Stomach (tissue), 9 donors: Measurements from ENCODE around the gene ITGB7. TPM values are rescaled to one million over a fixed set of nuclear protein-coding genes. Genes with fewer than 3 reads are reported as not detected.

ENCODE experiments used
- DNase-seq, 2 donors: peaks; one replicate each; pipeline versions ENCODE4 v3.0.0 to v3.0.0-alpha.2; 2013 to 2019
- H3K27ac ChIP-seq, 5 donors: fragments of 200-600 bp in 4 of 5; sonication (generic) in 4 of 5; one replicate each; pipeline ENCODE4 v1.5.1; 2013 to 2019; ENCODE audit warnings: mild to moderate bottlenecking in 1 of 5, moderate library complexity in 1 of 5
- H3K27me3 ChIP-seq, 3 donors: fragments of 200-600 bp; sonication (generic); one replicate each; pipeline ENCODE4 v1.5.1; 2017 to 2019; ENCODE audit warnings: mixed run types in 1 of 3
- H3K36me3 ChIP-seq, 4 donors: fragments of 200-600 bp; sonication (generic); 1 replicate in 3 of 4; 2 replicates in 1 of 4; pipeline ENCODE4 v1.5.1; 2016 to 2019
- H3K4me1 ChIP-seq, 4 donors: fragments of 200-600 bp; sonication (generic); one replicate each; pipeline ENCODE4 v1.5.1; 2016 to 2019
- H3K4me3 ChIP-seq, 4 donors: fragments of 200-600 bp; sonication (generic) in 3 of 4; one replicate each; pipeline ENCODE4 v1.5.1; 2016 to 2019; ENCODE audit warnings: mild to moderate bottlenecking in 1 of 4
- H3K9me3 ChIP-seq, 4 donors: fragments of 200-600 bp; sonication (generic); one replicate each; pipeline ENCODE4 v1.5.1; 2016 to 2019
- CTCF ChIP-seq, 7 experiments: fragments of 450-650 bp in 4 of 7; fragments of 200-600 bp in 3 of 7; sonication (generic) in 3 of 7; IDR thresholded peaks; one replicate each; pipeline ENCODE4 v1.5.1; 2016 to 2019; ENCODE audit warnings: antibody characterized with exemption in 7 of 7, control low read depth in 2 of 7, mild to moderate bottlenecking in 1 of 7
- EP300 ChIP-seq: sonication (generic); formaldehyde crosslinking; IDR thresholded peaks from one replicate; pipeline ENCODE4 v1.6.1; 2017; ENCODE audit warnings: antibody characterized with exemption
- POLR2A ChIP-seq, 4 donors: fragments of 450-650 bp; IDR thresholded peaks; one replicate each; pipeline ENCODE4 v1.6.1; 2016; ENCODE audit warnings: antibody characterized with exemption in 4 of 4, control low read depth in 2 of 4, mild to moderate bottlenecking in 1 of 4, moderate library complexity in 1 of 4
- POLR2AphosphoS5 ChIP-seq, 3 donors: sonication (generic); formaldehyde crosslinking; IDR thresholded peaks; one replicate each; pipeline ENCODE4 v1.6.1; 2016; ENCODE audit warnings: antibody characterized with exemption in 3 of 3
- WGBS, 5 donors: extraction: QIAGEN DNeasy Blood & Tissue Kit in 3 of 5; methylation state at CpG; one replicate each; pipeline versions ENCODE4 v1.1.5 to v1.1.7; 2013 to 2018; 5-methylcytosine and 5-hydroxymethylcytosine counted together
- intact Hi-C: fragments of 100-400 bp; cut with DNase I; formaldehyde crosslinking; loops from one replicate; pipeline ENCODE4 v1.15.1; 2023; ENCODE audit warnings: low total_unique reads
- polyA plus RNA-seq, 3 donors: library from polyadenylated mRNA; stranded (reverse); fragments of 200-250 nt; gene quantifications; one replicate each; pipeline ENCODE4 v1.2.3, GENCODE V29; 2013
- small RNA-seq, 4 donors: library from RNA; depleted of rRNA; stranded (forward); fragments of <200 nt; gene quantifications; one replicate each; pipeline ENCODE3, GENCODE V24; 2016
- total RNA-seq, 5 donors: library from RNA; depleted of rRNA; stranded (reverse); fragments of >200 nt; gene quantifications; one replicate each; pipeline versions ENCODE4 v1.1.0 to v1.2.3, GENCODE V29; 2014 to 2016
- donor health status: healthy with polysubstance abuse.
- donor health status: Bipolar disorder and iron deficiency.
- donor health status: healthy.

The ITGB7 gene
- total and polyA plus RNA-seq, 8 donors: 0.56 to 29.5 (median 4.2) TPM; not detected in 2

GRCh38 chr12:53147181-53147580 is 59.9 kb downstream of the ITGB7 start:
- no peak overlapping the region for H3K4me3 ChIP-seq
- intact Hi-C loops: no loop called here
- no peak for DNase-seq
- TF ChIP-seq POLR2AphosphoS5 (IDR thresholded peaks at IDR 0.05) (no peak), CTCF (IDR thresholded peaks at IDR 0.05) (no peak), POLR2A (IDR thresholded peaks at IDR 0.05) (no peak), EP300 (no peak)
- H3K9me3 ChIP-seq: no peaks in the 10 kb centered on the region
- 86 to 96% (median 91%) methylated on average over 5 of the region's 5 CpGs for WGBS, 5 donors
- H3K36me3 ChIP-seq: no peaks in the 10 kb centered on the region
- H3K4me1 ChIP-seq: no peaks in the 10 kb centered on the region
- no peak overlapping the region for H3K27ac ChIP-seq
- H3K27me3 ChIP-seq: no peaks in the 10 kb centered on the region

- Histone ChIP-seq H3K4me3 (no peak overlapping the region), H3K27ac (no peak overlapping the region), H3K36me3 (no peaks in the 10 kb centered on the region), H3K9me3 (no peaks in the 10 kb centered on the region), H3K27me3 (no peaks in the 10 kb centered on the region), H3K4me1 (no peaks in the 10 kb centered on the region)
- intact Hi-C loops: no loop called here
- no peak for DNase-seq
- no peak for TF ChIP-seq CTCF (IDR thresholded peaks at IDR 0.05)
- TF ChIP-seq POLR2AphosphoS5 (IDR thresholded peaks at IDR 0.05): no peak
- TF ChIP-seq EP300: no peak
- no peak for TF ChIP-seq POLR2A (IDR thresholded peaks at IDR 0.05)
- WGBS, 5 donors: 86 to 93% (median 89%) methylated on average over 5 of the region's 5 CpGs
These were observed 61.4 kb downstream of the ITGB7 start for GRCh38 chr12:53145383-53146260.

DNA sequence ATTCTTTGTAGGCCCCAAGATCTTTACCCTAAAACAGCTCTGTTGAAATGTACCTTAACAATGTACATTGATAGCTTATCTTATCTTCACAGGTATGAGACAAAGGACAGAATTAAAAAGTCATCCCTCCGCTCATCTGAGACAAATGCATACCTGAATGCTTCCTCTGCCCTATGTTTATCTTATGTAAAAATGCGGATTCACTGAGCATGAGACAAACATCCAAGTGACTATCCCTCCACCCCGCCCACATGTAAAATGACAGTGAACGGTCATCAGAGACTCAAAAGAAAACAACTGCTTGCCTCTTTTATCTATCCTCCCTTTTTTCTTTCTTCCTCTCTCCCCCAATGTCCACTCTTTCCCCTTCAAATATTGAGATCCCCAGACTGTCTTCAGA is 63.7 kb downstream of the ITGB7 start:
- no peak for DNase-seq
- no peaks in the 10 kb centered on the region for H3K36me3 ChIP-seq
- H3K27ac ChIP-seq: no peak overlapping the region
- no peaks in the 10 kb centered on the region for H3K9me3 ChIP-seq
- H3K27me3 ChIP-seq: no peaks in the 10 kb centered on the region
- intact Hi-C loops: no loop called here
- no peaks in the 10 kb centered on the region for H3K4me1 ChIP-seq
- no peak overlapping the region for H3K4me3 ChIP-seq
- 64 to 80% (median 74%) methylated on average over 4 of the region's 4 CpGs for WGBS, 5 donors
- TF ChIP-seq EP300: no peak
- TF ChIP-seq CTCF (IDR thresholded peaks at IDR 0.05): no peak
- no peak for TF ChIP-seq POLR2A (IDR thresholded peaks at IDR 0.05)
- no peak for TF ChIP-seq POLR2AphosphoS5 (IDR thresholded peaks at IDR 0.05)

Small RNA genes within 50 kb of the gene (small RNA-seq; reads per million reads assigned to genes)
- gene HIGD1AP1: 0 reads per million in 4 donors

Other genes starting within 250 kb of the ITGB7 start
- gene EIF4B, start 200.8 kb downstream of the ITGB7 start, total RNA-seq: 100 to 1,000 TPM; 319 to 833 (median 400) TPM
- gene EIF4B, start 200.8 kb downstream of the ITGB7 start, polyA plus RNA-seq: 100 to 1,000 TPM; 101 to 262 (median 179) TPM
- 100 to 1,000 TPM in 2 of 5 donors, 10 to 100 TPM in 3; 38.5 to 164 (median 44.2) TPM for gene TNS2, start 157.2 kb downstream of the ITGB7 start, total RNA-seq
- gene TNS2, start 157.2 kb downstream of the ITGB7 start, polyA plus RNA-seq: 100 to 1,000 TPM in 1 of 3 donors, 10 to 100 TPM in 2; 71.0 to 104 (median 76.5) TPM
- gene SPRYD3, start 127.9 kb downstream of the ITGB7 start, total RNA-seq: 10 to 100 TPM; 17.8 to 99.8 (median 50.9) TPM
- 10 to 100 TPM; 26.3 to 30.5 (median 29.8) TPM for gene SPRYD3, start 127.9 kb downstream of the ITGB7 start, polyA plus RNA-seq
- gene IGFBP6, start 109.6 kb downstream of the ITGB7 start, total RNA-seq: 100 to 1,000 TPM in 2 of 5 donors, 10 to 100 TPM in 3; 22.6 to 388 (median 95.1) TPM
- gene IGFBP6, start 109.6 kb downstream of the ITGB7 start, polyA plus RNA-seq: 100 to 1,000 TPM in 1 of 3 donors, 10 to 100 TPM in 2; 30.6 to 124 (median 54.7) TPM
- gene SOAT2, start 103.8 kb downstream of the ITGB7 start, total RNA-seq: under 1 TPM in 1 of 5 donors, not detected in 4; 0.92 TPM
- gene SOAT2, start 103.8 kb downstream of the ITGB7 start, polyA plus RNA-seq: under 1 TPM in 1 of 3 donors, not detected in 2; 0.28 TPM
- 10 to 100 TPM in 3 of 5 donors, 1 to 10 TPM in 2; 4.1 to 37.5 (median 10.3) TPM for gene ZNF740, start 26.5 kb downstream of the ITGB7 start, total RNA-seq
- 1 to 10 TPM; 4.0 to 4.9 (median 4.1) TPM for gene ZNF740, start 26.5 kb downstream of the ITGB7 start, polyA plus RNA-seq
- 100 to 1,000 TPM in 2 of 5 donors, 10 to 100 TPM in 3; 30.3 to 334 (median 38.9) TPM for gene CSAD, start 26.3 kb downstream of the ITGB7 start, total RNA-seq
- 10 to 100 TPM in 1 of 3 donors, 1 to 10 TPM in 2; 4.6 to 52.6 (median 5.7) TPM for gene CSAD, start 26.3 kb downstream of the ITGB7 start, polyA plus RNA-seq
- 10 to 100 TPM in 2 of 5 donors, 1 to 10 TPM in 3; 2.0 to 26.5 (median 9.5) TPM for gene RARG, start 25.0 kb upstream of the ITGB7 start, total RNA-seq
- 10 to 100 TPM in 1 of 3 donors, 1 to 10 TPM in 2; 4.9 to 37.7 (median 9.6) TPM for gene RARG, start 25.0 kb upstream of the ITGB7 start, polyA plus RNA-seq
- gene ESPL1, start 61.0 kb upstream of the ITGB7 start, total RNA-seq: 10 to 100 TPM in 1 of 5 donors, 1 to 10 TPM in 4; 3.3 to 43.2 (median 6.6) TPM
- gene ESPL1, start 61.0 kb upstream of the ITGB7 start, polyA plus RNA-seq: 10 to 100 TPM in 1 of 3 donors, under 1 TPM in 2; 0.15 to 13.1 (median 0.75) TPM
- gene PFDN5, start 88.3 kb upstream of the ITGB7 start, total RNA-seq: 100 to 1,000 TPM; 207 to 623 (median 288) TPM
- 1,000 to 10,000 TPM; 1,294 to 1,886 (median 1,325) TPM for gene PFDN5, start 88.3 kb upstream of the ITGB7 start, polyA plus RNA-seq
- 10 to 100 TPM; 16.0 to 33.9 (median 29.0) TPM for gene MYG1, start 92.4 kb upstream of the ITGB7 start, total RNA-seq
- 100 to 1,000 TPM in 1 of 3 donors, 10 to 100 TPM in 2; 89.5 to 120 (median 98.5) TPM for gene MYG1, start 92.4 kb upstream of the ITGB7 start, polyA plus RNA-seq
- 10 to 100 TPM; 22.6 to 59.4 (median 43.3) TPM for gene AAAS, start 114.4 kb upstream of the ITGB7 start, total RNA-seq
- gene AAAS, start 114.4 kb upstream of the ITGB7 start, polyA plus RNA-seq: 10 to 100 TPM; 19.7 to 49.7 (median 19.7) TPM
- gene SP7, start 129.1 kb upstream of the ITGB7 start, total RNA-seq: not detected
- gene SP7, start 129.1 kb upstream of the ITGB7 start, polyA plus RNA-seq: not detected
- gene SP1, start 172.9 kb upstream of the ITGB7 start, total RNA-seq: 100 to 1,000 TPM in 1 of 5 donors, 10 to 100 TPM in 4; 13.3 to 142 (median 36.8) TPM
- gene SP1, start 172.9 kb upstream of the ITGB7 start, polyA plus RNA-seq: 10 to 100 TPM; 10.2 to 16.2 (median 12.2) TPM
- gene AMHR2, start 216.6 kb upstream of the ITGB7 start, total RNA-seq: not detected
- 1 to 10 TPM in 1 of 3 donors, under 1 TPM in 2; 0.23 to 1.8 (median 0.25) TPM for gene AMHR2, start 216.6 kb upstream of the ITGB7 start, polyA plus RNA-seq
- gene PRR13, start 234.5 kb upstream of the ITGB7 start, total RNA-seq: 100 to 1,000 TPM in 3 of 5 donors, 10 to 100 TPM in 2; 44.3 to 194 (median 105) TPM
- gene PRR13, start 234.5 kb upstream of the ITGB7 start, polyA plus RNA-seq: 100 to 1,000 TPM; 194 to 437 (median 306) TPM
- 100 to 1,000 TPM; 109 to 509 (median 431) TPM for gene PCBP2, start 244.9 kb upstream of the ITGB7 start, total RNA-seq
- gene PCBP2, start 244.9 kb upstream of the ITGB7 start, polyA plus RNA-seq: 100 to 1,000 TPM; 407 to 714 (median 486) TPM